GM12873 (cell line): ENCODE results near the gene SGK1.

Experiments used
- CTCF ChIP-seq: IDR thresholded peaks from 2 replicates; pipeline ENCODE4 v1.5.1; 2012; ENCODE audit warnings: low read depth, mild to moderate bottlenecking, moderate library complexity, low read length, control low read depth; ENCODE audit not compliant: insufficient read depth; ENCODE audit errors: missing control alignments

Gene SGK1

GRCh38 chr6:134145786-134146185 lies 172.1 kb downstream of the SGK1 start:
- TF ChIP-seq CTCF, result no peak

- no peak for TF ChIP-seq CTCF
Measured at GRCh38 chr6:134138226-134138975, 179.5 kb downstream of the SGK1 start.

GRCh38 chr6:134134654-134135053 lies 183.3 kb downstream of the SGK1 start:
- no peak for TF ChIP-seq CTCF

GRCh38 chr6:134132494-134133141 lies 185.3 kb downstream of the SGK1 start:
- TF ChIP-seq CTCF, result no peak

- TF ChIP-seq CTCF, result no peak
Measured at GRCh38 chr6:134131530-134132139, 186.3 kb downstream of the SGK1 start.

GRCh38 chr6:134128146-134128545 lies 189.8 kb downstream of the SGK1 start:
- no peak for TF ChIP-seq CTCF

- peak; percentile 67 for TF ChIP-seq CTCF
Measured at GRCh38 chr6:134123666-134124208, 194.2 kb downstream of the SGK1 start.
